NAMALWA (cell line): Measurements from ENCODE around the gene SHROOM3.
"Not testable (repeated sequence)": the region's sequence is repeated elsewhere in the genome, so short reads cannot be mapped to it uniquely, and the experiment has no call there.

ENCODE experiments used
- DNase-seq: peaks from one replicate; pipeline ENCODE4 v3.0.0-alpha.2; 2015; ENCODE audit warnings: low spot score

SHROOM3 gene

GRCh38 chr4:76725039-76725438, 290.0 kb downstream of the SHROOM3 start:
- DNase-seq = no peak

DNA sequence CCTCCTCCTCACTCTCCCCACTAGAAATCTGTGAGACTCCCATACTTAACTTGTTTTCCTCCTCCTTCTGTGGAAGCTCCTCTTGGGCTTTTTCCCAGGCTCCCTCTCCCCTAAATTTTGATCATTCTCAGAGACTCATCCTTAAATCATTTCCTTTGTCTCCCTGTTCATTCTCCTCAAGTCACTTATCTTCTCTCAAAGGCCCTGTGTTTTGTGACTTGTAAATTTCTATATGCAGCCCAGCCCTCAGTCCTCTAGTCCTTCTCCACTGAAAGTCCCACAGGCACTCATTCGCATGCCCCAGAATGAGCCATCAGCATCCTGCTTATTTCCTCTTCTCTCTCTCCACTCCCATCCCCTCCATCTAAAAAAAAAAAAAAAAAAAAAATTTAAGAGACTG, 291.1 kb downstream of the SHROOM3 start:
- DNase-seq = no peak

DNA sequence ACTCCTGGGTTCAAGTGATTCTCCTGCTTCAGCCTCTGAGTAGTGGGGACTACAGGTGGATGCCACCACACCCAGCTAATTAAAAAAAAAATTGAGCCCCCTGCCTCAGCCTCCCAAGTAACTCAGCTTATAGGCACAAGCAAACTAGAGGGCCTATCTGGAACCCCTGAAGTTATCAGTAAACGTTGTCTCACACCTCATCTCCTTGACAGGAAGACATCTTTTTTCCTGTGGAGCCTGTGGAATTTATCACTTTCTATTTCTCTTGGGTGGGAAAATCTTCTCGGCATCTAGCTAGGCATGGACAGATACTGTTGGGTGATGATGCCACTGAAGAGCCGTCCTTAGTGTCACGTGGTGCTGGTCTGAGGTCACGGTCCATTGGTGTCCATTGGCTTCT, 291.6 kb downstream of the SHROOM3 start:
- DNase-seq = no peak

DNA sequence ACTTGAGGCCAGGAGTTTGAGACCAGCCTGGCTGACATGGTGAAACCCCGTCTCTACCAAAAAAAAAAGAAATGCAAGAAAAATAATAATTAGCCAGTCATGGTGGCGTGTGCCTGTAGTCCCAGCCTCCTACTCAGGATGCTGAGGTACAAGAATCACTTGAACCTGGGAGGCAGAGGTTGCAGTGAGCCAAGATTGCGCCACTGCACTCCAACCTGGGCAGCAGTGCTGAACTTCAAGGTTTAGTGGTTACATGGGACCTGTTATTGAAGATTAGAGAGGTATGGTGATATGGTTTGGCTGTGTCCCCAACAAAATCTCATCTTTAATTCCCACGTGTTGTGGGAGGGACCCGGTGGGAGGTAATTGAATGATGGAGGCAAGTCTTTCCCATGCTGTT, 292.9 kb downstream of the SHROOM3 start:
- not testable (repeated sequence) for DNase-seq

DNA sequence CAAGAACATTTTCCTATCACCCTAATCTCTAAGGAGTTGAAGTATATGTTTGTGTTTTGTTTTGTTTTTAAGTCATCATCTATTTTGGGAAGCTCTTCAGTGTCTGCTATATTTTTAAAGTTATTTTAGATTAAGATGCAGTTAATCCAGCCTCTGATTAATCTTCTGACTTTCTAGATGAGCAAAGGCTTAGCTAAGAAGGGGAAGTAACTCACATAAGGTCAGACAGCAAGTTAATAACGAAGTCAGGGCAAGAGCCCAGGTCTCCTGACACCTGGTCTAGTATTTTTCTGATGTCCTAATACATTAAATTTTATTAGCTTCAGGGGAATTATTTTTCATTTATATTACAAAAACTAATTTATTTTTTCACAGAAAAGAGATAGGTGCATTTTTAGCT, 294.4 kb downstream of the SHROOM3 start:
- DNase-seq = peak; percentile 21

DNA sequence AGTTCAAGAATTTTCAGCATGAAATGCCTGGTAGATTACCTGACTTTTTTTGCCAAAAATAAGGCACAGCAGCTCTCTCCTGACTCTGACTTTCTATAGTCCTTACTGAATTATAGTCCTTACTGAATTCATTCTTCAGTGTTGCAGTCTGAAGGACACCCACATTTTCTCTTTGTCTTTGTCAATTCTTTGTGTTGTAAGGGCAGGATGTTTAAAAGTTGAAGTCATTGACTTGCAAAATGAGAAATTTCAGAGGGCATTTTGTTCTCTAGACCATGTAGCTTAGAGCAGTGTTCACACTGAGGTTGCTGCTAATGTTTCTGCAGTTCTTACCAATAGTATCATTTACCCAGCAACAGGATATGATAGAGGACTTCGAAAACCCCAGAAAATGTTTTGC, 295.0 kb downstream of the SHROOM3 start:
- no peak for DNase-seq

DNA sequence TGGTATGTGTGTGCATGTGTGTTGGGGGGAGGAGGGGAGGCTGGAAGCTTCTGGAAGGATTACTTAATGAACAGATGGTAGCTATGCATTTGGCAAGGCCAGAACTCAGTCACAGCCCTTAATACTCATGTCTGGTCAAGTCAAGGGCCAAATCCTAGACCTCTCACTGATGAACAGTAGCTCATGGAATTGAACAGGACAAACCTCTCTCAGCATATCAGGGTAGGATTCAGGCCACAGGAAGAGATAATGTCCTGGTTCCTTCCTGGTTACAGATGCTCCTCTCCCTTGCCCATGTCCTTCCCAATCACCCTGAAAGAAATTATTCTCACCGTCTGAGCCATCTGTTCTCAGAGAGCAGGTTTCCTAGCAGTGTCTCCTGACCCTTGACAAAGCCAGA, 297.2 kb downstream of the SHROOM3 start:
- no peak for DNase-seq

DNA sequence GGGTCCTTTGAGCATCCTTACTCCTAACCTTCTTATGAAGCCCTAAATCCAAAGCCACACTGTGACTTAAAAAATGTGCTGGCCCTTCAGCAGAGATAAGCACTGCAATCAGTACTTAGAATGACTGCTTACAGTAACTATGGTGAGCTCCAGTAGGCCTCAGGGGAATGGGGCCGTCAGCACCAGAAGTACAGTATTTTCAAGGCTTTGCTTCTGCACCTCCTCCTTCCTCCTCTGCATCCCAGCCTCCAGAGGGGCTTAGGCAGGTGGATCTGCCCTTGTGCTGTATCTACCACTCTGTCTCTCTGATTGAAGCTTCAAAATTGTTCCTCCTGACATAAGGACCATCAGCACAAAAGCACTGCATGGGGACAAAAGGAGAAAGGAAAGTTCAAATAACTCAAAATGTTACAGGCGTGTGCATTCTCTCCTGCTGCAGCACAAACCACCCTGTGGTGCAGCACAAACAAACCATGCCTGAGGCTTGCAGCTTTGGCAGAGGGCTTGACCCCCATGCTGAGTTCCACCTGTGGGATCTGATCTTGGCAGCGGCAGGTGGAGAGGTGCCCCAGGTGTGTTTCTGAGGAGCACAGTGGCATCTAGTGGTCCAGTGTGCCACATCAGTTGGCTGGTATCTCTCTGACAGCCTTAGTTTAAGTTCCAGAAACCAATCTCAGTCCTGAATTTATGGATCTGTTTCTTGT, 298.2 kb downstream of the SHROOM3 start:
- peak; percentile 11 for DNase-seq

- DNase-seq = no peak
Measured at GRCh38 chr4:76736414-76736813, 301.4 kb downstream of the SHROOM3 start.

DNA sequence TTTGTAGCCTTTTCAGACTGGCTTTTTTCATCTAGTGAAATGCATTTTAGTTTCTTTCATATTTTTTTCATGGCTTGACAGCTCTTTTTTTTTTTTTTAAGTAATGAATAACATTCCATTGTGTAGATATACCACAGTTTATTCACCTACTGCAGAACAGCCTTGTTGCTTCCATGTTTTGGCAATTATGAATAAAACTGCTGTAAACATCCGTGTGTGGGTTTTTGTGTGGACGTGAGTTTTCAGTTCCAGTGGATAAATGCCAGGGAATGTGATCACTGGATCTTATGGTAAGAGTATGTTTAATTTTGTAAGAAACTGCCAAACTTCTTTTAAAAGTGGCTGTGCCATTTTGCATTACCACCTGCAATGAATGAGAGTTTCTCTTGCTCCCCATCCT, 302.2 kb downstream of the SHROOM3 start:
- DNase-seq = no peak

DNA sequence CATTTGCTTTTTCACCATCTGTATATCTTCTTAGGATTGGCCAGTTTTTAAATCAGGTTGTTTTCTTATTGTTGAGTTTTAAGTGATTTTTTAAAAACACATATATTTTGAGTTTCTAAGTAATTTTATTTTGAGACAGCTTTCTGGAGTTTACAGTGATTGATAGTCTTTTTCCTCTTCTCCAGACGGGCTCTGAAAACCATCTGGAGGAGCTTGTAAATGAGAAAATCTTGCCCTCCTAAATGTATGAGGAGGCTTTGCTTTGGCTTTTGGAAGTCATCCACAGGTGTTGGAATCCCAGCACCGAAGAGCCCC, 302.7 kb downstream of the SHROOM3 start:
- no peak for DNase-seq

DNA sequence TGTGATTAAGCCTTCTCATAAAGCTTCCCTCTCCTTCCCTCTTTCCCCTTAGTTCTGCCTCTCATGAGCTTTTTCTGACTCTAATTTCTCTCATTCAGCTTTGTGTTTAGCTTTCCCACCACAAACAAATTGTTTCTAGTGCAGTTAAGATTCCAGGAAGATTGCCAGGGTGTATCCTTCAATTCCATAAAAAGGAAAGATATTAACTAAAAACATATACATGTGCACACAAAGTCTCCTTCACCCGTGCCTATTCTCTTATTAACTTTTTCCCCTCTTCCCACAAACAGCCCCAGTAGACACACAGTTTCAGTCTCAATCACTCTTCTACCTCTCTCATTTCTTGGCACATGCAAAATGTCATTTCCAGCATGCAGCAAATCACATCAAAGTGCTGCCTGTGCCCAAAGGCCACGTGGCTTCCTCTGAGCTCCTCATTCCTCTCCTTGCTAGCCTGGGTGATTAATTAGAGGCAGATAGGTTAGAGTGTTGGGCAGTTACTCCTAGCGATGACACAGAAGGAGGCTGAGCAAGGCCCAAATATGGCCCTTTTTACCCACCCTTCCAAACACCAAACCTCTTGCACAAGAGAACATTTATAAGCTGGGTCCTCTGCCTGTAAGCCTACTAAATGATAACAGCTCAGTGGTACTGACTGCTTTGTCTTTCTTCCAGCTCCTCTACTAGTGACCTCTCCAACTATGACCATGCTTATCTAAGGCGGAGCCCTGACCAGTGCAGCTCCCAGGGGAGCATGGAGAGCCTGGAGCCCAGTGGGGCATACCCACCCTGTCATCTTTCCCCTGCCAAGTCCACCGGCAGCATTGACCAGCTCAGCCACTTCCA, 303.3 kb downstream of the SHROOM3 start:
- DNase-seq = no peak

GRCh38 chr4:76740192-76740591, 305.2 kb downstream of the SHROOM3 start:
- DNase-seq = no peak

GRCh38 chr4:76740866-76741662, 306.0 kb downstream of the SHROOM3 start:
- DNase-seq = no peak

DNA sequence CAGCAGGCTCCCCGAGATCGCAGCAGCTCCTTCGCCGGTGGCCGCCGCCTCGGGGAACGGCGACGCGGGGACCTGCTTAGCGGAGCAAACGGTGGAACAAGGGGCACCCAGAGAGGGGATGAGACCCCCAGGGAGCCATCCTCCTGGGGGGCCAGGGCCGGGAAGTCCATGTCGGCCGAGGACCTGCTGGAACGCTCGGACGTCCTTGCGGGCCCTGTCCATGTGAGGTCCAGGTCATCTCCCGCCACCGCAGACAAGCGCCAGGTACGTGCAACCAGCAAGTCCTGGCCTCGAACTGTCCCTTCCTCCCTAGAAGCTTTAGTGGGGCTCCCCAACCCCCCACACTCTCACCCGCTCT, 306.6 kb downstream of the SHROOM3 start:
- DNase-seq = no peak

DNA sequence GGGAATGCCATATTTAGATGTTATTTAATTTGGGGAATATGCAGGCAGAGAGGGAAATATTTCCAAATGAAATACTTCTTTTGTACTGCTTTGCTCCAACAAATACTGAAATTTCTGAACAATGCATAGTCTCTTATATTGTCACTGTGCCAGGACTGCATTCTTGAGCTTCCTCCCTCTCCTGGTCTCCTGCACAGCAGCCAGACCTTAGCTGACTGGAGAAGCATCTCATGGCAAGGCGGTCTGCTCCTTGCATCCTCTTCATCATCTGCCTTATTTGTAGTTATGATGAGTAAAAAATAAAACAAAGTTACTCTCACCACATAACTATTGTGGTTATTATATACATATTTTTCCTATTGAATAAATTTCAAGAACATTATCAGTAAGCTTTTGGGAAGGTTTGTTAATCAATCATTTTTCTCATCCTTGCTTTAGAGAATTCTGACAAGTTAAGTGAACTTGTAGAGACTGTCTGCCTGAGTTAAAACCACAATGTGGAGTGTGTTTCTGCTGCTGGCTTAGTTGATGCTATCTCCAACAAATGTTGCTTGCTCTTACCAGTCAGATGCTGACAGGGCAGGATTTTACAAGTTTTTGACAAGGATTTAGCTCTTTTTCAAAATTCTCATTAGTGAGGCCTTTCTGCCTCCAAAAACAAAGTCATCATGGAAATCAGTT, 309.4 kb downstream of the SHROOM3 start:
- DNase-seq = no peak

DNA sequence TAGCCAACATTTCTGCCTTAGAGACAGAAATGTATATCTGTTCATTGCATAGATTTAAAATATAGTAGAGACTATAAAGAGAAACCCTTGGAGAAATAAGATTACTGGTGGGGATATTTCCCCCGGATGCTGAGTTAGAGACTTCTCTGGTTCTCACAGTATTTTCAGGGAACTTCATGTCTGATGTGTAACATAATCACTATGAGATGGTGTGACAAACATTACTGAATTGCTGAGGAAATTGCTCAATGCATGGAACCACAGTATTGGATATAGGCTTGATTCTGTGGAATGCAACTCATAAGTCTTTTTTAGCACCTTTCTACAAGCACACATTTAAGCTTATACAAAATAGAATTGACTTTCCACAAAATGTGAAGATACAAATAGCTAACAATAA, 310.2 kb downstream of the SHROOM3 start:
- DNase-seq = no peak

GRCh38 chr4:76747563-76747962, 312.5 kb downstream of the SHROOM3 start:
- no peak for DNase-seq

DNA sequence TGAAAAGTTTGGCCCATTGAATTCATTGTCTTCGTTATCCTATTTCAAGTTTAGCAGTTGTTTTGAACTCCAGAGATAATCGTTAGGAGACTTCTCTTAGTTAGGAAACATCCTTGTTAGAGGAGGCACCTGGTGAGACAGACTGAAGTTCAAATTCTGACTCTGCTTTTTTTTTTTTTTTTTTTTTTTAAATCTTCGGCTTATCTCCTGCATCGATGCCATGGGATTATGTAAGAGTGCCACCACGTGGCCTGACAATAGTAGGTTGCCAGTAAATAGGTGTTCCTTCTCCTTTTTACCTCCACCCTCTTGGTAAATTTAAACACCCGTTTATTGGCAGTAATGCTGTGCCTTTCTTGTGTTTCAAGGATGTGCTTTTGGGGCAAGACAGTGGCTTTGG, 313.6 kb downstream of the SHROOM3 start:
- peak; percentile 71 for DNase-seq

DNA sequence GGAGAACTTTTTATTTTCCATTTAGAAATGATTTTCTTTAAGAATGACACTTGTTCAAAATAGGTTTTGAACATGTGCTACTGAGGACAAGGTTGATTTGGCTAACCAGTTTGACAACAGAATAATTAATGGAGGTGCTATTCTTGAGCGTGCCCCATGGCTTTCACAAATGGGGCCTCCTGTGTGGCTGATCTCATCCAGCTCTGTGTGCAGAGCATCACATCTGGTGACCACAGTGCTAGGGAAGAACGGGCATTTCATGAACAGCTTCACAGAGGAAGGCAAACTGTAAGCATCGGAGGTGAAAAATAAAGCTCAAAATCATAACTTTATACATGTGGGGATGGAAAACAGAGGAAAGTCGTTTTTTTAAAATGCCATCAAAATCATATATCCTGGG, 314.3 kb downstream of the SHROOM3 start:
- DNase-seq = no peak

DNA sequence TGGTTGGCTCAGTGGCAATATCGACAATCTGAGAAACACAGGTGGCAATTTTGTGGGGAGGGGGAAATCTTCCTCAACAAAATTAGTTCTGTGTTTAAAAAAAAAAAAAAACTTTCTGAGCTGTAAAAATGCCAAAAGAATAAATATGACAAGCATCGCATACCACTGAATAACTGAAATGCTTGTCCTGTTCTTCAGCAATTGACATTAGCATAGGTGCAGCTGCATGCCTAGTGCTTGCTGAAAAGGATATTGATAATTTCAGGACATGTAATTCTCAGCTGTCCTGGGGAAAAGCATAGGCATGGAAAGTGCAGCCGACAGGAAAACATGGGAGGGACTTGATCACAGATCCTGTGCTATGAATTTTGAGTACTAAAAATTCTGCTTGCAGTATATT, 315.7 kb downstream of the SHROOM3 start:
- DNase-seq = no peak

DNA sequence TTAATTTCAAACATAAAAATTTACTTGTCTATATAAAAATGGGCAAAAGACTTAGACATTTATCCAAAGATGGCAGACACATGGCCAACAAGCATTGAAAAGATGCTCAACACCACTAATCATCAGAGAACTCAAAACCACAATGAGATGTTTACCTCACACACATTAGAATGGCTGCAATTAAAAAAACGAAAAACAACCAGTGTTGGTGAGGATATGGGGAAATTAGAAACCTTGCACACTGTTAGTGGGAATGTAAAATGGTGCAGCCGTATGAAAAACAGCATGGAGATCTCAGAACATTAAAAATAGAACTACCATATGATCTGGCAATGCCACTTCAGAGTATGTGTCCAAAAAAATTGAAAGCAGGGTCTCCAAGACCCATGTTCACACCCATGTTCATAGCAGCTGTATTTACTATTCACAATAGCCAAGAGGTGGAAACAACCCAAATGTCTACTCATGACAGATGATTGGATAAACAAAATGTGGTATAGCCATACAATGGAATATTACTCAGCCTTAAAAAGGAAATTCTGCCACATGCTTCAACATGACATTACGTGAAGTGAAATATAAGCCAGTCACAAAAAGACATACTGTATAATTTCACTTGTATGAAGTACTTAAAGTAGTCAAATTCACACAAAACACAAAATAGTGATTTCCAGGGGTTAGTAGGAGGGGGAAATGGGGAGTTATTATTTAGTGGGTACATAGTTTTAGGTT, 316.7 kb downstream of the SHROOM3 start:
- no peak for DNase-seq
